ENCODE results near the gene GABRG3.

DNA sequence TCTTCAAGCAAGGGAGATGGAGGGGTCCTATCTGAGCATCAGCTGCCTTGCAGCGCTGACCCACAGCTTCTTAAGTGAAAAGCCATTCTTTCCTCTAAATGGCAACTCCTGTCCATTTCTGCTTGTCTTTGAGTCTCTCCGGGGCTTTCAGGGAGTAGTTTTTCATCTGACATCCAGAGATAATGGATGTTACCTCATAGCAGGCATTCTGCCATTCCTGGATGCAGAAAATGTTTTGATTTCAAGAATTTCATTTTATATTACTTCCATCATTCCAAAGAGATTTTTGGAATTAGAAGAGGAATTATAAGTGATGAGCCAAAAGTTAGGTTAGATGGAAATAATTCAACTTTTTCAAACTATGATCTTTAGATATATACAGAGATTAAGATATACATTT is 44.9 kb upstream of the GABRG3 start:
- TF ChIP-seq, protein P1, sequence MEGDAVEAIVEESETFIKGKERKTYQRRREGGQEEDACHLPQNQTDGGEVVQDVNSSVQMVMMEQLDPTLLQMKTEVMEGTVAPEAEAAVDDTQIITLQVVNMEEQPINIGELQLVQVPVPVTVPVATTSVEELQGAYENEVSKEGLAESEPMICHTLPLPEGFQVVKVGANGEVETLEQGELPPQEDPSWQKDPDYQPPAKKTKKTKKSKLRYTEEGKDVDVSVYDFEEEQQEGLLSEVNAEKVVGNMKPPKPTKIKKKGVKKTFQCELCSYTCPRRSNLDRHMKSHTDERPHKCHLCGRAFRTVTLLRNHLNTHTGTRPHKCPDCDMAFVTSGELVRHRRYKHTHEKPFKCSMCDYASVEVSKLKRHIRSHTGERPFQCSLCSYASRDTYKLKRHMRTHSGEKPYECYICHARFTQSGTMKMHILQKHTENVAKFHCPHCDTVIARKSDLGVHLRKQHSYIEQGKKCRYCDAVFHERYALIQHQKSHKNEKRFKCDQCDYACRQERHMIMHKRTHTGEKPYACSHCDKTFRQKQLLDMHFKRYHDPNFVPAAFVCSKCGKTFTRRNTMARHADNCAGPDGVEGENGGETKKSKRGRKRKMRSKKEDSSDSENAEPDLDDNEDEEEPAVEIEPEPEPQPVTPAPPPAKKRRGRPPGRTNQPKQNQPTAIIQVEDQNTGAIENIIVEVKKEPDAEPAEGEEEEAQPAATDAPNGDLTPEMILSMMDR (IDR thresholded peaks at IDR 0.05), result no peak
- TF ChIP-seq POLR2A (IDR thresholded peaks at IDR 0.05), result no peak

All from adrenal gland (tissue), 5 donors.